ENCODE results near the gene CH25H. TPM values are rescaled to one million over a fixed set of nuclear protein-coding genes. Genes with fewer than 3 reads are reported as not detected.
A peak's percentile ranks its signal among the peaks of the same experiment; 100 is the strongest.

Gene CH25H
- total RNA-seq, 1 donor from 2014 or later = 1.0 TPM

DNA sequence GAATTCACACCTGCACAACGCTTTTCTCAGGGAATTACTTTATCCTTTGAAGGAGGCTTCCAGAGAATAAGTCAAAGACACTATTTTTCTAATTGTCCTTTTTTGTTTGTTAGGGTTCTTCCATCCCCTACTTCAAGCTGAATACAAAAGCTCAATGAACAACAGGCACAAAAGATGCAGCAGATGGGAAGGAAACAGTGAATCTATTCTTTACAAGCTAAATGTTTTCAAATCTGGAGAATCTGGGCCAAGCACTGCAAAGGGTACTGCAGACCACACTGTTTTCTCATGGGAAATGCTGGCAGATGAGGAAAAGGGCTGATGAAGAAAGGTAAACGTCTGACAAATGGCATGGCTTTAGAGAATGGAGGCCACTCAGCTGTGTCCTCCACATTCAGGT lies 25.9 kb upstream of the CH25H start:
- no peak for DNase-seq (ENCODE audit: low read depth)

- no peak for DNase-seq (ENCODE audit: low read depth)
Observed at GRCh38 chr10:89228962-89229361, 21.8 kb upstream of the CH25H start.

- DNase-seq (ENCODE audit: low read depth) = no peak
Observed at GRCh38 chr10:89228146-89228545, 21.0 kb upstream of the CH25H start.

GRCh38 chr10:89226891-89227290 lies 19.8 kb upstream of the CH25H start:
- no peak for DNase-seq (ENCODE audit: low read depth)

GRCh38 chr10:89224739-89225443 lies 17.8 kb upstream of the CH25H start:
- no peak for DNase-seq (ENCODE audit: low read depth)

DNA sequence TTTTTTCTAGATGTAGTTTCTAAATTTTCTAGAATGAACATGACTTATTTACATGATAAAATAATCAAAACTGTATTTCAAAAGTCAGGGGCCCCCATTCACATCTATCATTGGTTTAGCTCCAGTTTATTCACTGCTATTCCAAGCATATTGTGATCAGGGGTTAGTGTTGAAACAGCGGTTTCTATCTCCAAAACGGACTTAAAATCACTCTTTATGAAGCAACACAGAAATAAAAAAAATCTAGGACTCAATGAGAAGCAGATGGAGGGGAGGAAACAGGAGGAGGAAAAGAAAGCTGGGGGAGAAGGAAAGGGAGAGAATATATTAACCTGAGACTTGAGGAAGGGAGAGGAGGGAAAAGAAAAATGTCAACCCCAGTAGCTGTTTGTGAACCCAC lies 14.8 kb upstream of the CH25H start:
- DNase-seq (ENCODE audit: low read depth) = no peak

DNA sequence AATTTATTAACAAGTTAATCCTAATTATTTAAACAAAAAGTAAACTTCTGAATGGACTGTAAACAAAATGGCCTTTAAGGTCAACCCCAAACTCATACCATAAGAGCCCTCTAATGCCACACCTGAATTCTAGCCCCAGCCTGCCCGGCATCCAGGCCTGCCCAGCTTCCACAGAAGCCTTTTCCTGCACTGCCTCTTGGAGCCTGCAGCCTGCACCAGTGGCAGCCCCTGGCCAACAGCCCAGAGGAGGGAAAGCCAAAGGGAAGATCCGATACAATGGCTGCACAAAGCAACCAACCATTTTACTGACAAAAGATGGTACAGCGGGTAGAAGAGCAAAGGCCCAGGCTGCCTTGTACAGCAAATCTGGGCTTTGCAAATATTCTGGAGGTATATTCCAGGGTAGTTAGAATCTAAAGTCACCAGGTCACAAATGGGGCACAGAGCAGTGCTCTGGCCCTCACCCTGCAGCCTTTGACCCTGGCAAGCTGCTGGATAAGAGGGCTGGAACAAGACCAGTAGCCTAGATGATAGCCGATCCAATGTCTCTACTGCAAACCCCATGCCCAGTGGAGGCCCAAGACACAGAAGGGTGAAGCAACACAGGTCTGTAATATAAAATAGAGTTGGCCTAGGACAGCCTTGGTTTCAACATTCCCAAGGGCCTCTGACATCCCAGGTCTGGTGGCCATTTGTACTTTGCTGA lies 12.5 kb upstream of the CH25H start:
- no peak for DNase-seq (ENCODE audit: low read depth)

DNA sequence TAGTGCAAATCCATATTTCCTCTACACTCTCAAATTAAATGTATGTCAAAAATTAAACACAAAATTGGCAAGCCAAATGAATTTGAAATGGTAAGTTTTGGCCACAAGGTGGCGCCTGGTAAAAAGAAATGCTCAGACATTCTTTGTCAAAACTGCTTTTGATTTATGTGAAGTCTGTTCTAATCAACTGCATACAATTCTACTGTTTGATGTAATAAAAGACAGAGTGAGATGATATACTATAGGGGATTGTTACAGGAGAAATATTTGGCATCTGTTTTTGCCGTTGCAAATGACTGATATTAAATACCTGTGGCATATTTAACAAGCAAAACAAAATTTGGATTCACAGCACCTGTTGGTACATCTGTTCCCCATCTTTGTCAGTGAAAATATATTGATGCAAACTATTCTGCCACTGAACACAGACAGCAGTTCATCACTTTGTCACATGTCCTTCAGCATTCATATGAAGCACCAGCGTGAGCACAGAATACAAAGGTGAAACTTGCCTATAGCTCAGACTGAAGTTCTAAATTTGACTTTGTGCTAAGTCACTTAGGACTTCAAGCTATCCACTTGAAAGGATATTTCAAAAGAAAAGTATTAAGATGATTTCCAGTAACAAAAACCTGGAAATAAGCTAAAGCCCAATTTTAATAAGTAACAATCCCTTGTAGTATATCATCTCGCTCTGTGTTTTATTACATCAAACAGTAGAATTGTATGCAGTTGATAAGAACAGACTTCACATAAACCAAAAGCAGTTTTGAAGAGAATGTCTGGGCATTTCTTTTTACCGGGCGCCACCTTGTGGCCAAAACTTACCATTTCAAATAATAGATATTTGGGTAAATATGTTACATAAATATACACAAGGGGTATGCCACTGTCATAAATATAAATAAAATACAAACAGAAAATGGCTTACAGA lies 10.2 kb upstream of the CH25H start:
- DNase-seq (ENCODE audit: low read depth) = peak; percentile 77

DNA sequence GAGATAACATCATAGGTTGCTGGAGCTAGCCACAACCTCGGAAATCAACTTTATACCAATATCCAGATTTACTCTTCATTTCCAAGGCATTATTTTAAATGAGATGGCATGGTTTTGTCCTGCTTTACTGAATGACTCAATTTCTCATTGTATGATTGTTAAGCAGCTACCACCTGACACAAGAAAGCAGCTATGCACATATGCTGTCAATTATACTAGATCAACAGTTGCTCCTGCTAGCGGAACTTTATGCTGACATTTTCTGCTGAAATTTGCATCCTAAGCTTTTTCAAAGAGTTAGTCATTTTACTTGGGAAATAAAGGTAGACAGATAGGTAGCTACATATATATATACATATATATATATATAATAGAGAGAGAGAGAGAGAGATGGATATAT lies 8.9 kb upstream of the CH25H start:
- DNase-seq (ENCODE audit: low read depth) = no peak

- no peak for DNase-seq (ENCODE audit: low read depth)
Observed at GRCh38 chr10:89215511-89215910, 8.4 kb upstream of the CH25H start.

- no peak for DNase-seq (ENCODE audit: low read depth)
Observed at GRCh38 chr10:89214566-89215165, 7.5 kb upstream of the CH25H start.

DNA sequence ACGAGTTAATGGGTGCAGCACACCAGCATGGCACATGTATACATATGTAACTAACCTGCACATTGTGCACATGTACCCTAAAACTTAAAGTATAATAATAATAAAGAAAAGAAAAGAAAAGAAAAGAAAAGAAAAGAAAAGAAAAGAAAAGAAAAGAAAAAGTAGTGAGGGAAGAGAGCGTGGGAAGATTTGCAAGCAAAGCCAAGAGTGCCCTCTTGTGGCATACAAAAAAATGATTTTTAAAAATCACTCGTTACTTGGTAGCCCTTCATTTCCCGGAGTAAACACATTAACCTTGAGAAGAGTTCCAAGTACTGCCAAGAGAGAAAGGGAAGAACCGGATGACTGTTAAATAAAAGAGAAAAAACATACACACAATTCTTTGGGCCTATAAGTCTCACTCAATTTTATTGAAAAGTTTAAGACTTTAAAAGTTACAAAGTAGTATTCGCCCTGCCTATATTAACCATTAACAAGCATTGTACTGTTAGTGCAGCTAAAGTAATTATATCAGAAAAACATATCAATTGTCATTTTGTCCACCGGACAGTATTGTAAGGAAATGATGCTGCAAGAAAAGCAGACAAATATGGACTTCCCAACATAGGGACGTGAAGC lies 6.2 kb upstream of the CH25H start:
- peak; percentile 58 for DNase-seq (ENCODE audit: low read depth)

DNA sequence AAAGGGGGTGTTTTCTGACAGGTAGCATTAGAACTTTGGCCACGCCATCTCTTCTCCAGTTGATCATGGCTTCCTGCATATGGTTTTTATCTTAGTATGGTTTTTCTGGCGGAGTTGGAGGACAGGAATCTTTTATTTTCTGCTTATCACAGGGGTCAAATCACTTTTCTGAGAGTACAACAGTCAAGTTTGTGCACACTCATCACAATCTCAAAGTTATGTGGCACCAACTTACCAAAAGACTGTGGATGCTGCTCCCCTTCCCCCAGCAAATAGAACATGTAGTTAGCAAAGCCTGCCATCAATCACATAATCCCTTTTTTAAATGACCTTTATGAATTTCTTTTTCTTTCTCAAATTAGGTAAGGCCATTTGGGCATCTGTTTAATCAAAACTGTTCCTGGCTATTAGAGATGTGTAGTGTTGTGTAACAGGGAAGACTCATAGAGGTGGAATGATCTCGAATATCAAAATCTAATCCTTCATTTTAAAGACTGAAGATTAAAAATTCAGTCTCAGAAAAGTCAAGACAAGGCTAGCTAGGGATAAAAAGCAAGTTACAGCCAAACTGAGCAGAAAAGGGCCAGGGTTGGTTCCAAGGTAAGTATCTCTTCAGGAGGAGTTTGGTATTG lies 3.8 kb upstream of the CH25H start:
- DNase-seq (ENCODE audit: low read depth) = no peak

DNA sequence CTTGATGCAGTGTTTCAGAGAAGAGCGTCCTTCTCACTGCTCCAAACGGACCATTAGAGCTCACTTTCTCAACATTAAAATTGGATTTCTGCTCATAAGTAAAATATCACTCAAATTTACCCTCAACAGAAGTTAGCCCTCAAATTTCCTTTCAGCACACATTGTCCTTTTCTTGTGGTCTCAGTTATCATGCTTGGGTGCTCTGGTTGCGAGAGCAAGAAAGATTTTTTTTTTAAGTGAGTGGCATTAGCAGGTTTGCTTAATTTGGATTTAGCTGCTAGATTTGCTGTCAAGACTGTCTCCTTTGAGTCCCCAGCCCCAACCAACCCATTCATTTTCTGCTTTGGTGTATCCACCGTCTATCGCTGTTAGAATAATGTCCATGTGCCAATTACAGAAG lies 2.6 kb upstream of the CH25H start:
- DNase-seq (ENCODE audit: low read depth) = no peak

- peak; percentile 36 for DNase-seq (ENCODE audit: low read depth)
Observed at GRCh38 chr10:89207801-89208551, 859 bp upstream of the CH25H start.

DNA sequence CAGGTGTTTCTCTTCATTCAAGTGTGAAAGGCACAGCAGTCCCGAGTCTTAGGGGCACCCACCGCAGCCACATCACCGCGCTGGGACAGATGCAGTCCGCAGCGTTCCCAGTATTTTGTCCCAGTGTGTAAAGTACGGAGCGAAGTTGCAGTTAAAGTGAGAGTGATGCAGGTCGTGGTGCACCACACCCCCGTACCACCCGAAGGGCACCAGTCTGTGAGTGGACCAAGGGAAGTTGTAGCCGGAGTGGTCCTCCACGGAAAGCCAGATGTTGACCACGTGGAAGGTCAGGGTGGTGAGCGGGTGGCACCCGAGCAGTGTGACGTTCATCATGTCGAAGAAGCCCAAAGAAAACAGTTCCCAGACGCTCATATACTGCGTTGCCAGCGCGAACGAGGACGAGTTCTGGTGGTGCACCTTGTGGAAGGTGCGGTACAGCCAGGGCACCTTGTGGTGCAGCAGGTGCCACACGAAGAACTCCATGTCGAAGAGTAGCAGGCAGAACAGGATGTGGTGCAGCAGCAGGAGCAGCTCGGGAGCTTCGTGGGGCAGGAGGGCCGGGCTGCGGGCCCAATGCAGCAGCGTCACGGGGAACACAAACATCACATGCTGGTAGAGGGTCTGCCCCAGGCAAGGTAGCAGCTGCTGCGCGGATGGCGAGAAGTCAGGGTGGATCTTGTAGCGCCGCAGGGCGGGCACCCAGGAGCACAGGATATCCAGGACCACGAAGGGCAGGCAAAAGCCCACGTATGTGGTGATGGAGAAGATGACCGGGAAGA lies 526 bp downstream of the CH25H start:
- peak; percentile 40 for DNase-seq (ENCODE audit: low read depth)

GRCh38 chr10:89204621-89205185 lies 2.4 kb downstream of the CH25H start:
- DNase-seq (ENCODE audit: low read depth) = peak; percentile 10

- no peak for DNase-seq (ENCODE audit: low read depth)
Observed at GRCh38 chr10:89203237-89203636, 3.9 kb downstream of the CH25H start.

- no peak for DNase-seq (ENCODE audit: low read depth)
Observed at GRCh38 chr10:89202033-89202425, 5.1 kb downstream of the CH25H start.

Measured in myocyte (in vitro differentiated cells).